AG09319 (cell line): Measurements from ENCODE around the gene KCNAB1.

Source experiments
- DNase-seq: peaks from one replicate; pipeline ENCODE4 v3.0.0-alpha.2; 2010; ENCODE audit warnings: low read depth; ENCODE audit errors: extremely low read depth
- CTCF ChIP-seq: IDR thresholded peaks from 2 replicates; pipeline ENCODE4 v1.5.1; 2011; ENCODE audit warnings: low read depth, mild to moderate bottlenecking, inconsistent platforms, low read length, moderate library complexity

Gene KCNAB1

DNA sequence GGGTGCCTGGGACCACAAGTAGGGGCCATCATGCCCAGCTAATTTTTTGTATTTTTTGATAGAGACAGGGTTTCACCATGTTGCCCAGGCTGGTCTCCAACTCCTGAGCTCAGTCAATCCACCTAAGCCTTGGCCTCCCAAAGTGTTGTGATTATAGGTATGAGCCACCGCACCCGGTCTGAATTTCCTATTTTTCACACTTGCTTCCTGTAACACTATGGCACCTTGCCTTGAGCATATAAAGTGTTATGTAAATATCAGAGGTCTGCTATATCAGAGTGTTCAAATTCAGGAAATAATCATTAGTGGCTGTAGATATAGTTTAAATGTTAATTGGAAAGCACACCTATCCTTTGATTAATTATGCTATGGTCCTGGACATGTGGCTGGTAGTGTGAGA, 165.2 kb downstream of the KCNAB1 start:
- TF ChIP-seq CTCF, result no peak
- DNase-seq, result no peak

GRCh38 chr3:156290924-156291271, 170.5 kb downstream of the KCNAB1 start:
- DNase-seq, result no peak
- no peak for TF ChIP-seq CTCF

GRCh38 chr3:156291272-156292123, 171.1 kb downstream of the KCNAB1 start:
- DNase-seq, result no peak

DNA sequence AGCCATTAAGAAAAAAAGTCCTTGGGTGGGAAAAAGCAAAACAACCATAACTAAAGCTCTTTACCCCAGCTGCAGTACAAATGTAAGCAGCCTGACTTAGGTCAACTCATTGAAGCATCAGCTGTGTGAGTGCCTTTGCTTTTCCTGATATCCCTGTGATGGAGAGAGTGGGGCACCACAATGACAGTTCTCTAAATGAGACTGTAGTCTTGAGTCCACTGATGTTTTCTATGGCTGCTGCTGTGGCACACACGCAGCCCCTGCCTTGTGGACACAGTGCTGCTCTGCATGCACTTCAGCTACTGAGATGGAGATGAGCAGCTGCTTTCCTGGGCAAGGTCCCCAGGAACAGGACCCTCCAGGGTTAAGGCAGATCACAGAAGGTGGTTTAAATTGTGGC, 173.2 kb downstream of the KCNAB1 start:
- no peak for DNase-seq
- TF ChIP-seq CTCF, result no peak

More at GRCh38 chr3:156291272-156292123, 171.1 kb downstream of the KCNAB1 start:
- TF ChIP-seq CTCF, result no peak

DNA sequence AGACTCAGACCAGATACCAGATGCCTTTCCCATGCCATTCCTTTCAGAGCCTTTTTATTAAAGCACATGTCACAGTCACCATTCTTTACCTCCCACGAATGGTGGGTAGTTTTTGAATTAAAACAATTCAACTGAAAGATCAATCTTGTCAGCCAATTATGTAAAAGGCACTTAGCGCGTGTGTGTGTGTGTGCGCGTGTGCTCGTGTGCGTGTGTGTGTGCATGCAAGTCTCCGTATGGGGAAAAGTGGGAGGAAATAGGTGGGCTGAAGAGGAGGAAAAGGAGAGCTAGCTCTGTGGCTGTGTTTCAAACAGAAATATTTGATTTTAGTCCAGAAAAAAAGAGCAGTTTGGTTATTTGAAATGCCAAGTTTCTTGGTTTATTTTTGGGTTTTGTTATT, 177.2 kb downstream of the KCNAB1 start:
- DNase-seq, result no peak
- TF ChIP-seq CTCF, result no peak

- no peak for DNase-seq
- TF ChIP-seq CTCF, result no peak
Measured at GRCh38 chr3:156298014-156298413, 177.6 kb downstream of the KCNAB1 start.

DNA sequence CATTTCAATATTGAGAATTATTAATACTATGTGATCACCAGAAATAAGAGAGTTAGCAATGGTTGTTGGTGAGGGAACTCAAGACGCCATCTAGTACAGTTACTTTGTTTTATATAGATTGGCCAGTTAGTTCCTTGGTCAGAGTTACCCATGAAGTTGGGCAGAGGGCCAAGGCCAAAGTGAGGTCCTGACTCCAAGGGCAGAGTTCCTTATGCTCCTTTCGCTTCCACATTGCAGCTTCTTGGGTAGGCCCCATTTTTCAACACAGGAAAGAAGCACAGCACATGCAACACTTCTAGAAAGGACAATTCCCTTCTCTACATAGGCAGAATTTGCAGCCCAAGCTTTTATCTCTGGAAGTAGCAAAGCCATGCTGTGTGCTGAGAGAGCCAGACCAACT, 178.6 kb downstream of the KCNAB1 start:
- TF ChIP-seq CTCF, result no peak
- DNase-seq, result no peak
